DMS53 (cell line): Measurements from ENCODE around the gene CDCA7L.
"Not testable (repeated sequence)": the region's sequence is repeated elsewhere in the genome, so short reads cannot be mapped to it uniquely, and the experiment has no call there.

Experiments used
- DNase-seq: peaks from one replicate; lab custom pipeline; 2025; lab: John Stamatoyannopoulos, UW

The CDCA7L gene

DNA sequence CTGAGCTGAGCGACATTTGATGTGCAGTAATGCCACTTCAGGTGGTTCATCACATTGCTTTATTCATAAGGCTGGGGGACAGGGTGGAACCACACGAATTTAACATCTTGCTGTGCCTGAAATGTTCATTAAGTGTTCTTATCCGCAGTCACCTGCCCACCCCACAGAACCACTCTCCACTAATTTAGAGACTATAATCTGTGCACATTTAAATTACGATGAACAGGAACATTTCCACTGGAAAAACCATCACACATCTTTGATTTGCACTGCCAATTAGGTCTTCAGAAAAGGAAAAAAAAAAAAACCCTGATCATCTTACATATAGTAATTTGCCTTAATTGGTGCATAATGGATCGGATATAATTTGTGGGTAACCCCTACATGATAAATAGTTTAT lies 2.3 kb downstream of the CDCA7L start:
- DNase-seq, result no peak

DNA sequence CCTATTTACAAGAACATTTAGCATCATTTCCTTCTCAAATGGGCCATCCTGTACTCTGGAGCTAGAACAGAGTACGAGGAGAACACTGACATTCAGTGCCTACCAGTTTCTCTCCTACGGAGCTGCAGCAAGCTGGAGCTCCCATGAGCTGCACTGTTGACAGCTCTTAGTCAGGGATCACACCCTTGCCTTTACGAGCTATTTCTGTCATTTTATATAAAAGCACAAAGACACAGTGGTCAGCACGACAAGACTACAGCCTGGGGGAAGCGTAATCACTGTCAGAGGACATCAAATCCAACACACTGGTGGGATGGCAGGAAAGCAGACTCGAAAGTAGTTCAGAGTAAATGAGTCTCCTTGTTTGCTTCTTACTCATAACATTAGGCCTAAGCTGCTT lies 2.7 kb downstream of the CDCA7L start:
- DNase-seq, result no peak

DNA sequence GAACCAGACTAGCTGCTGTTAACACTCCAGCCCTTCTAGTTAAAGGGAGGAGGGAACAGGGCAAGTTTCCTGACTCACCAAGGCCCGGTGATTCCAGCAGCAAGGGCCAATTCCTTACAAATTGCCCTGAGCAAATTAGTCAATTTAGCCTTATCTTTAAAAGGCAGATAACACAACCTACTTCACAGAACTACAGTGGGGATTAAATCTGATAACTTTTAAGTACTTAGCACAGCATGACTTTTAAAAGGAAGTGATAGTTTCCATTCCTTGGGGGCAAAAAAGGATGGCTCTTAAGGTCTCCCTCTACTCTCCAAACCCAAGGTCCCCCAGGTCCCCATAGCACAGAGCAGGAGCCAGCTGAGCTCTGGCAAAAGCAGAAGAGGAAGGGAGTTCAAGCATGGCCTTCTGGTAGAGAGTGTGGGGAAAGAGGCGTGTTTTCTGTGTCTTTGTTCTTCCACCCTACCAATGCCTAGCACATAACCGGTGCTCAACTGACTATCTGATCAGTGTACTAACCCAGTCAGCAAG lies 4.0 kb downstream of the CDCA7L start:
- DNase-seq, result no peak

DNA sequence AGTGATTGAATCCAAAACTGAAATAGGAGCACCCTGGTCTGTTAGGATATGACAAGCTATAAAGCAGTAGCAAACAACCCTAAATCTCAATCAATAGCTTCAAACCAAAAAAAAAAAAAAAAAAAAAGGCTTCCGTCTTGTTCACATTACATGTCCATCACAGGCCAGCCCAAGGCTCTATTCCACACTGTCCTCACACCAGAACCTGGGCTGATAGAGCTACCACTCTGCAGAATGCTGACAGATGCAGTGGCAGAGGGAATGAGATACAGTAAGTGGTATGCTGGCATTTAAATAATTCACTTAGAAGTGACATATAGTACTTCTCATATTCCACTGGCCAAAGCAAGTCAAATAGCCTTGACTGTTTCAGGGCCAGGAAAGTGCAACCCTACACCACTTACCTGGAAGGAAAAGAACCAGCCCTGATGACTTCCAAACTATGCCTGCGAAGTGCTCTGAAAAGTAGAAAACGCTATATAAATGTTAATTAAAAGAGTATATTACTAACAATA lies 5.8 kb downstream of the CDCA7L start:
- peak; percentile 60 for DNase-seq

DNA sequence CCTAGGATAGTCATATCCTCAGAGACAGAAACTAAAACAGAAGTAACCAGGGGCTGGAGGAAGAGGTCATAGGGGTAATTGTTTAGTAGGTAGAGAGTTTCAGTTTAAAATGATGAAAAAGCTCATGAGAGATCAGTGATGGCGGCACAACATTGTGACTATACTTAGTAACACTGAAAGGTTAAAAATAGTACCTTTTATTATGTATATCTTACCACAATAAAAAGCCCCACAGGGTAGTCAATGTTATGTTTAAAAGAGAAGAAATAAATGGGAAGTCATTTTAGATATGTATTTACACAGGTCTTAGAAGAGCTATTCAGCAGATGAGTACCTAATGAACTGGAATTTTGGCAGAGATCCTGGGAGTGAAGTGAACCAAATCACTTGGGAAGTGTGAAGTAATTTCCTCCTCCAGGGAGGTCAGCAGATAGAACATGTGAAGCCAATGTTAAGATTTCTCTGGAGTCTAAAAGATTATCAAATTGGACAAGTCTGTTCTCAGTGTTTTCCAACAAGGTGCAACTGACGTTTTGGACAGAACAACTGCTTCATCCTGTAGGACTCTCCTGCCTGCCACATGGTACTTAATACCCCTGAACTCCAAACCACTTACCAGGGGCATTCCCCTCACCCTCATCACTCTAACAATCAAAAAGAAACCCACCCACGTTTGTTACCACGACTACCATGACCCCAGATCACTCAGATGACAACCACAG lies 6.4 kb downstream of the CDCA7L start:
- DNase-seq, result peak; percentile 91

DNA sequence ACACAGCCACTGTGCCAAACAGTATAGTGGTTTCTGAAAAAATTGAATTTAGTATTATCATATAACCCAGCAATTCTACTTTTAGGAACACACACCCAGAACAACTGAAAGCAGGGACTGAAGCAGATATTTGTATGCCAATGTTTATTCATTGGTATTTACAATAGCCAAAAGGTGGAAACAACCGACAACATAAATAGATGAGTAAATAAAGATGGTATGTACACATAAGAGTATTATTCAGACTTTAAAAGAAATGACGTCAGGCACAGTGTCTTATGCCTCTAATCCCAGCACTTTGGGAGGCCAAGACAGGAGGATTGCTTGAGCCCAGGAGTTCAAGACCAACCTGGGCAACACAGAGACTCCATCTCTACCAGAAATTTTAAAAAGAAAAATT lies 7.2 kb downstream of the CDCA7L start:
- peak; percentile 56 for DNase-seq

DNA sequence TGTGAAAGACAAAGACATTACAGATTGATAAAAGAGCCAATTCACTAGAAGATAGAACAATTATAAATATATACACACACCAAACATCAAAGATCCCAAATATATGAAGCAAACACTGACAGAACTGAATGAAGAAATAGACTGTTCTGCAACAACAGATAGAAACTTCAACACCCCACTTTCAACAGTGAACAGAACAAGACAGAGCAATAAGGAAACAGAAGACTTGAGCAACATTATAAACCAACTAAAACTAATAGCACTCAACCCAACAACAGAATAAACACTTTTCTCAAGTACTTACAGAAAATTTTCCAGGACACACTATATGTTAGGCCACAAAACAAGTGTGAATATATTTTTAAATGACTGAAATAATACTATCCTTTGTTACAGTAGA lies 10.9 kb downstream of the CDCA7L start:
- no peak for DNase-seq

DNA sequence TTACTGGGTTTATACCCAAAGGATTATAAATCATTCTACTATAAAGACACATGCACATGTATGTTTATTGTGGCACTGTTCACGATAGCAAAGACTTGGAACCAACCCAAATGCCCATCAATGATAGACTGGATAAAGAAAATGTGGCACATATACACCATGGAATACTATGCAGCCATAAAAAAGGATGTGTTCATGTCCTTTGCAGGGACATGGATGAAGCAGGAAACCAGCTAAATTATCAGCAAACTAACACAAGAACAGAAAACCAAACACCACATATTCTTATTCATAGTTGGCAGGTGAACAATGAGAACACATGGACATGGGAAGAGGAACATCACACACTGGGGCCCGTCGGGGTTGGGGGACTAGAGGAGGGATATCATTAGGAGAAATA lies 12.4 kb downstream of the CDCA7L start:
- DNase-seq, result not testable (repeated sequence)

DNA sequence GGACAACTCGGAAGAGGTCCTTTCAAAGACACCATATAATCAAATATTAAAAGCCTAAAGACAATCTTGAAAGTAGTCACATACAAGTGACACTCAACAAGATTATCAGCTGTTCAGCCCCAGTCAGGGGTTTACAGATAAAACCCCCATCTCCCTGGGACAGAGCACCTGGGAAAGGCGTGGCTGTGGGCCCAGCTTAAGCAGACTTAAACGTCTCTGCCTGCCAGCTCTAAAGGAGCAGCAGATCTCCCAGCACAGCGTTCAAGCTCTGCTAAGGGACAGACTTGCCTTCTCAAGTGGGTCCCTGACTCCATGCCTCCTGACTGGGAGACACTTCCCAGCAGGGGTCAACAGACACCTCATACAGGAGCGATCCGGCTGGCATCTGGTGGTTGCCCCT lies 18.0 kb downstream of the CDCA7L start:
- no peak for DNase-seq

DNA sequence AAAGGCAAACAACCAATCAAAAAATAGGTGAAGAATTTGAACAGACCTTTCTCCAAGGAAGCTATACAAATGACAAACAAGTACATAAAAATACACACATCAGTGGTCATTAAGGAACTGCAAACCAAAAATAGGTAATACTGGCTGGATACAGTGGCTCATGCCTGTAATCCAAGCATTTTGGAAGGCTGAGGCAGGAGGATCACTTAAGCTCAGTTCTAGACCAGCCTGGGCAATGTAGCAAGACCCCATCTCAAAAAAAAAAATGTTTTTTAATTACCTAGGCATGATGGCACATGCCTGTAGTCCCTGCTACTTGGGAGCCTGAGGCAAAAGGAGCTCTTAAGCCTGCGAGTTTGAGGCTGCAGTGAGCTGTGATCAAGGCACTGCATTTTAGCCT lies 19.3 kb downstream of the CDCA7L start:
- DNase-seq, result no peak

DNA sequence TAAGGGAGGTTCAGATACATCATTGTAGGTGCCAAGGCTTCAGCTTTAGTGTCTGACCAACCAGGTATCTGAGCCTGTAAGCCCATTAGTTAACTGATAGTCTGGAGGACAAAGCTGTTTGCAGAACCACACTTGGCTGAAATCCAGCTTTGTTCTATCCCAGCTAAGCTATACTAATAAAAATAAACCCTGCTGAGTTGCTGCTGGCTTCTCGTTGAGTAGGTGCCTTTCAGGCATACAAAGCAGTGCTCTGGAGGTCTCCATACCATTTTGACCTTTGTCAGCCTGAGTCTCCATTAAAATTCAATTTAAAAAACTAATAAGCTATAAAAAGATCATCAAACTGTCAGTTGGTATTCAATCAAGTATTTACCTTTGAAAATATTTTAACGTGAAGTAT lies 22.0 kb downstream of the CDCA7L start:
- peak; percentile 80 for DNase-seq

DNA sequence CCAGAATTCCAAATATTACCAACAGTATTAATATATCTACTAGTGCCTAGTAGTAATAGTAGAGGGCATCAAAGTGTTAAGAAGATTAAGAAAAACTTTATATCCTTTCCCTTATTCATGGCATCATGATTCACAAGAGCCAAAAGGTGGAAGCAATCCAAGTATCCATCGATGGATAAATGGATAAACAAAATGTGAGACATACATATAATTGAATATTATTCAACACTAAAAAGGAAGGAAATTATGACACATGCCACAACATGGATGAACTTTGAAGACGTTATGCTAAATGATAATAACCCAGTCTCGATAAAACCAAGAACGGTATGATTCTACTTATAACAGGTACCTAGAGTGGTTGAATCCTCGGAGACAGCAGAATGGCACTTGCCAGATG lies 23.1 kb downstream of the CDCA7L start:
- DNase-seq, result no peak

DNA sequence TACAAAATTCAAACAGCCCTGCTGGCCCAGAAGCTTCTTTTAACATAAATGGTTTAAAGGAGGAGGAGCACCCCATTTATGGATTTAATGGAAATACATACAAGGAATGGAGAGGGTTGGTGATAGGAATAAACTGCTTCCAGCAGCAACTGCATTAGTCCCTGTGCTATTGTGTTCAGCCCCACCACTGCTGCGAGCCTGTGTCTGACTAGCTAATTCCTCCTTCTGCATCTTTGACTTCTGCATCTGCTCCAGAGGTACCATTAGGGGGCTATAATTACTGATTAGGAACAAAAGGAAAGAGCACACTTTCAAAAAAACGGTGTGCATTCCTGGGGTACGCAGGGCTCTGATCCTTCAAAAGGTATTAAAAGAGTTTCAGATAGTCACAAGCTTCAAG lies 24.8 kb downstream of the CDCA7L start:
- no peak for DNase-seq

DNA sequence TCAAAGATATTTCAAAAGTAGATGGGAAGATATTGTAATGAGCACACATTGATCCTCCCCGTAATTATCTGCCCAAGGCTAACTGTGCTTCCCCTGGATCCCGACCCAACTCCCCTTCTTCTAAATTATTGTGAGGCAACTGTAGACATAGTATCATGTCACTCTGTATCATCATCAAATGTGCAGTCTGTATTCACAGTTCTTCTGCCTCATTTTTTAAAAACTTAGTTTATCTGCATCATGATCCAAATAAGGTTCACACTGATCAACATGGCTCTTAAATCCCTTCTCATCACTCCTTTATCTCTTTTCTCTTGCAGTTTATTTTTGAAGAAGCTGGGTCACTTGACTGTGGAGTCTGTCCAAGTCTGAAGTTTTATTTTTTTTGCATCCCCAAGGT lies 27.5 kb downstream of the CDCA7L start:
- DNase-seq, result no peak

DNA sequence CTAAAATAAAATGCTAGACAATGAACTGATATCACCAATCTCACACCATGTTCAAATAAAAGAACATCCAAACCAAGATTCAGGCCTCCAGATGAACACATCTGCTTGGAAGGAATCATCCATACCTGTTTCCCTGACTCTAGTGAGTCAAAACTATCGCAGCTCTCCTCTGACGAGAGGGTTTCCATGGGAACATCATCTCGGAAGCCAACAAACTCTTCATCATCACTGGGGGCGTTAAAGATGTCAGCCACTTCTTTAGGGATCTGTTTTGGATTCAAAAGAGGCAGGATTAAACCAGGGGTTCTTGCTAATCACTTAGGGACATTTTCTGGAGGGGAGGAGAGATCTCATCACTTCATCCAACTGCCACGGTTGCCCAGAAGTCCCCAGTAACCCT lies 29.1 kb downstream of the CDCA7L start:
- no peak for DNase-seq

DNA sequence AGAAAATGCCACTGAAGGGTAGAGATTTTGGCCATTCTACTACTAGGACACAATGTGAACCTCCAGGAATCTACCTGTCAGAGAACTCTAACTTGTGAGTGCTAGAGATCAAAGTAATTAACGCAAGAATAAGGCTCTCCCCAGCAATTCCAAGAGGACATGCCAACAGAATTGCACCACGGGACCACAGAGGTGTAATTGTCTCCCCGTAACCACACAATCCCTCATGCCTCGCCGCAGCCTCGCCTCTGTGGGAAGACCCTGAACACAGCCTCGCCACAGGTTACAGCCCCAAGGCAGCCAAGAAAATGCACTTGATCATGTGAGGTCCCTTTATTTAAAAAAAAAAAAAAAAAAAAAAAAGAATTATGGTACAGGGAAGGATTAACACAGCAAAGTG lies 29.5 kb downstream of the CDCA7L start:
- no peak for DNase-seq

DNA sequence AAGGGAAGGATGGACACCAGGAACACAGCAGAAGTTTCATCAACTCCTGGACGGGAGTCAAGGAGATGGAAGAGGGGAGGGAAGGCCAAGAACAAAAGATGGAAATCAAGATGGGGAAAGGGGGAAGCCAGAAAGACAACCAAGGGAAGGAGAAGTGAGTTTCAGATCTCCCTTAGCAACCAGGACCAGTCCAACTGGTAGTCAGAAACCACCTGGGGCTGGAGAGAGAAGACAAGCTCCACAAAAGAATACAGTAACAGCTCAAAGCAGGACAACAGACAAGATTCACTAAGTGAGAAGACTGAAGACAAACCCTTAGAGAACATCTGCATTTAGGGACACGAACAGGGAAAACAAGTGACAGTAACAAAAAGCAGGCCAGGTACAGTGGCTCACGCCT lies 30.6 kb downstream of the CDCA7L start:
- no peak for DNase-seq

DNA sequence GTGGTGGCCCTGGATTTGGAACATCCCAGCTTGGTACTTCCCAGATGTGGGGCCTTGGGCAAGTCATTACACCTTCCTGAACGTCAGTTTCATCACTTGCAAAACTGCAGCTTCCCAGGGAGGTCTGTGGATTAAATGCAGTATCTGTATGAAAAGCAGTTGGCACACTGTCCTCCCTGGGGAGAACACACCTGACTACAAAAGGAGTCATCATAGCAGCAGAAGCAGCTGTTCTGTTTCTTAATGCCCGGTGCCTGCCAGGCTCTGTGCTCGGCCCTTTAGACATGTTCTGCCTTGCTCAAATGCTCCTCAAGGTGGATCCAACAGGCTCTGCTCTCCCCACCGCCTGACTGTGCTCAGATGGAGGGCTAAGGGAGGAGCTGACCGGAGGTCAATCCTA lies 31.0 kb downstream of the CDCA7L start:
- DNase-seq, result no peak

DNA sequence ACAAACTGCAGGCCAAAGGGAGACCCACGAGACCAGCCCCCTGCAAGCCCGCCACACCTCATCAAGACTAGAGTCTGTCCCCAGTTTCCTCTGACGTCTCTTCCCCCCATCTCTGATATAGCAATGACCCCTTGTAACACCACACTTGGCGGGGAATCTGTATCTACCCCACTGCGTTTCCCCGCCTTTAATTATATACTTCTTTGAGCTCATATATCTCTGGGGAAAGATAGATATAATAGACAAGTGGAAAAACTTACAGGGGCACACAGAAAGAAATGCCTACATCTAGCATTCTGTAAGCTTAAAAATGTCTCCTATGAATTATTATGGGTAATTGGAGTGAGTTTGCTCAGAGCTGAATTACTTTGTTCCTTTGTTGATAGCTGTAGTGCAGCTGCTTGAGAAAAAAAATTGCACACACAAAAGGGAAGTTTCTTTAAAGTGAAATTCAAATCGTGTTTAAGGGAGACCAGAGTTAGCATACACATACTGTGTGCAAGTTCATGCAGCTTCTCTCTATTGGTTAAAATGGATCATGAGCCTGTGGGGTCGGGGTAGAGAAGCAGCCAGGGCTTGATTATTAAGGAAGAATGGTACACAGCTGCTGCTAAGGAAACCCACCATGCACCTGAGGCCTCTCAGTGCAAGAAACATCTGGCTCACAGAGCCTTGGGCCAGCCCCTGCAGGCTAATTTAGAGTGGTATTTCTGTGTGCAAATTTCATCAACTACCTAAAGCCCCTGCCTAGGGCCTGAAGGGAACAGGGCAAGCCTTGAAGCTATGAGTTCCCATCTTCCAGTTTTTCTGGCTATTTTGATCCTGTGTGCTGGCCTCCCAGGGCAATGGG lies 32.5 kb downstream of the CDCA7L start:
- no peak for DNase-seq

DNA sequence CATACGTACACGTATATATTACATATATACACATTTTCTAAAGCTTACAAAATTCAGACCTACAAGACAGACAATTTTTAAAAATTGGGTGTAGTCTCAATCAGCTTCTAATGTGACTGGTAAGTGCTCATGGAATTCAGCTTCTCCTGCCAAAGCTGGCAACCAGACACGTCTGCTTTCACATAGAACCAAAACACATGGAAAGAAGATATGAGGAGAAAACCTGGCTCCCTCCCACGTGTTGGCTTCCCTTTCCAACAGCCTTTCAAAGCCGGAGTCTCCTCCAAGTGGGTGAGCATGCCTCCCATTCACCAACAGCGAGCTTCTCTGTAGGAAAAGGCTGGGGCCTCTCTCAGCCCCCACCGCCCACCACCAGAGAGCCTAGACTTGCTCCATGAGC lies 33.4 kb downstream of the CDCA7L start:
- DNase-seq, result no peak

DNA sequence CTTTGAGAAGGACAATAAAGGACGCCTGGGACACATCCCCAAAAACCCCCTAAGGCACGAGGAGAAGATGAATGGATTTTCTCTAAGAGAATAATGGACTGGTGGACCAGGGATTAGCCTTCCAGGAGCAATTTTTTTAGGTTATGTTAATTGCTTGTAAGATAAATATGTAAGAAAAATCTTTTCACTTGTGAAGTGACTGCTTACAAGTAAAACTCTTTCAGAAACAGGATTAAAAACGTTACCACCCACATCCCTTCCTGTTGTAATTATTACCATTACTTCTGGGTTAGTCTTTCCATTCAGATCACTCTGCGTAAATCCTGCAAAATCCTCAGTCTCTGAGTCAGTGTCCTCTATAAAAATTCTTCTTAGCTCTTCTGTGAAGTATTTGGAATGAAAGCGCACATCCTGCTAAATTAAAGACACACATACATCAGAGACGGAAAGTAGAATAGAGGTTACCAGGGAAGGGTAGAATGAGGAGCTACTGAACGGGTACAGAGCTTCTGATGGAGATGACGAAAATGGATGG lies 34.3 kb downstream of the CDCA7L start:
- no peak for DNase-seq

DNA sequence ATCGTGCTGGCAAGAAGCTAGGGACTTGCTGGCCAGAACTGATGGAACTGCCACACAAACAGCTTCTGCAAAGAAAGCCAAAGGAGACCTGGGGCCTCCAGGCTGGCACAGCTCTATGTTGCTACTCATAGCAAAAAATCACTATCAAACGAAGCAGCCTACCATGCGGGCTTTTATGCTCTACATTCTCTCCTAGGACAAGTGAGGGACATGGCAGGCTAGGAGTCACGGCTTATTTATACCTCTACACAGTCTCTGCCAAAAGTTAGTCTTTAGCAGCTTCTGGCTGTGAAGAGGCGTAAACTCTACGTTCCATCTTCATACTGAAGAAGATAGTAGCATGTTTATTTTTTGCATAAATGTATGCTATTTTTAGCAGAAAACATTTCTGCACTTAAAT lies 35.4 kb downstream of the CDCA7L start:
- no peak for DNase-seq

DNA sequence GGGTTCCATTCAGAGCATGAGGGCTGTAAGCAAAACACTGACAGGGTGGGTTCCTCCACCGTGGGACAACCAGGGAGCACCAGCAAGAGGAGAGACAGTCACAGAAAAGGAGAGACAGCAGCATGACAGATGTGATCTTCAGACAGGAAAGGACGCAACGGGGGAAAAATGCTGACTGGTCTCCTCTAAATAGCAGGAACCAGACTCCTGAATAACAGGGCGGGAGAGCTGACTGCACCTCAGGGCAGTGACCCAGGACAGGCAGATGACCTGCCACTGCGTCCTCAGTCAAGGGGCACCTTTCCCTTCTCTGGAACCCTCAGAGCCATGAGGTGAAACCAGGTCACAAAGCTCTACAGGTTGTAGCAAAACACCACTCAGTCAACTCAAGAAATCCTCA lies 37.0 kb downstream of the CDCA7L start:
- DNase-seq, result no peak
